HG02588 (cell line): ENCODE data around the gene SP1.
A peak's percentile ranks its signal among the peaks of the same experiment; 100 is the strongest.
"Not testable (repeated sequence)": the region's sequence is repeated elsewhere in the genome, so short reads cannot be mapped to it uniquely, and the experiment has no call there.

ENCODE experiments used
- ATAC-seq: cut with Tn5 transposase; IDR thresholded peaks from one replicate; pipeline ENCODE4 v1.9.1; 2021; ENCODE audit warnings: mild to moderate bottlenecking, moderate library complexity; ENCODE audit not compliant: unreplicated experiment

The SP1 gene

DNA sequence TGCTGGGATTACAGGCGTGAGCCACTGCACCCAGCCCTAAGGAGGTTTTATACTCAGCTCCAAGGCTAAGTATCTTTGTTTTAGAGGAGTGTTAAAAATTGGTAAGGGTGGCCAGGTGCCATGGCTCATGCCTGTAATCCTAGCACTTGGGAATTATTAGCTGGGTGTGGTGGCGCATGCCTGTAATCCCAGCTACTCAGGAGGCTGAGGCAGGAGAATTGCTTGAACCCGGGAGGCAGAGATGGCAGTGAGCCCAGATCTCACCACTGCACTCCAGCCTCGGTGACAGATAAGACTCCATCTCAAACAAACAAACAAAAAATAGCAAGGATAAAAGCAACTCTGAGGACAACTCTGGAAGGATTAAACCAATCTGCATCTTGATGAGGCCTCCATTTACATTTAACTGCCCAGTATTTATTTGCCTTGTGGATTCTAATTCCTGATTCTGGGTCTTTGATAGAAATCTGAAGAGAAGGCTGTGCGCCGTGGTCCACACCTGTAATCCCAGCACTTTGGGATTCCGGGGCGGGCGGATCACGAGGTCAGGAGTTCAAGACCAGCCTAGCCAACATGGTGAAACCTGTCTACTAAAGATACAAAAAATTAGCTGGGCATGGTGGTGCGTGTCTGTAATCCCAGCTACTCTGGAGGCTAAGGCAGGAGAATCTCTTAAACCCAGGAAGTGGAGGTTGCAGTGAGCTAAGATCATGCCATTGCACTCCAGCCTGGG is 64.8 kb downstream of the SP1 start:
- not testable (repeated sequence) for ATAC-seq

- no peak for ATAC-seq
Measured at GRCh38 chr12:53450936-53451335, 71.0 kb downstream of the SP1 start.

DNA sequence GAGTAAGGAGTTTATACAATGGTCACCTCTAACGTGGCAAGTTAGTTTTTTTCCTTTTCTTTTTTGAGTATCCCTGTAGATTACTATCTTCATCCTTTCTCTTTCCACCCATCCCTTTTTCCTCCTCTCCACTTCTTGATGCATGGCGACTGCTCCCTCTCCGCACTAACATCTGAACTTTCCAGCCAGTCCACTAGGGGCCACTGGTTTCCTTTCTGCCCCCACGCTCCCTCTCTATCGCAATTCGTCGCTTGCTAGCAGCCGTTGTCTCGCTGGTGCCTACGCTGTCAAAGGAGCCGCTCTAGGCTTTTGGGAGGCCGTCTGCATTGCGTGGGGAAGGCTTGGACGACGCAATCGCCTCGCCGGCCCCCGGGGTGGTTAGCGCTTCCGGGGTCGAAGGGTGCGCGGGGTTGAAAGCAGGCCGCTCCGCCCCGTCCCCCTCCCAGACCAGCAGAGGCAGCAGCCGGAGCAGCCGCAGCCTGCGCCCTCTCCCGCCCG is 71.7 kb downstream of the SP1 start, which contains the start of gene PCBP2:
PCBP2 (plus strand) TSS at position 442 of the 498 bp plus-strand sequence. CDS start 2,699 bp downstream, outside the sequence.
- ATAC-seq = peak; percentile 96

- ATAC-seq = peak; percentile 29
Measured at GRCh38 chr12:53452159-53453077, 72.4 kb downstream of the SP1 start.

DNA sequence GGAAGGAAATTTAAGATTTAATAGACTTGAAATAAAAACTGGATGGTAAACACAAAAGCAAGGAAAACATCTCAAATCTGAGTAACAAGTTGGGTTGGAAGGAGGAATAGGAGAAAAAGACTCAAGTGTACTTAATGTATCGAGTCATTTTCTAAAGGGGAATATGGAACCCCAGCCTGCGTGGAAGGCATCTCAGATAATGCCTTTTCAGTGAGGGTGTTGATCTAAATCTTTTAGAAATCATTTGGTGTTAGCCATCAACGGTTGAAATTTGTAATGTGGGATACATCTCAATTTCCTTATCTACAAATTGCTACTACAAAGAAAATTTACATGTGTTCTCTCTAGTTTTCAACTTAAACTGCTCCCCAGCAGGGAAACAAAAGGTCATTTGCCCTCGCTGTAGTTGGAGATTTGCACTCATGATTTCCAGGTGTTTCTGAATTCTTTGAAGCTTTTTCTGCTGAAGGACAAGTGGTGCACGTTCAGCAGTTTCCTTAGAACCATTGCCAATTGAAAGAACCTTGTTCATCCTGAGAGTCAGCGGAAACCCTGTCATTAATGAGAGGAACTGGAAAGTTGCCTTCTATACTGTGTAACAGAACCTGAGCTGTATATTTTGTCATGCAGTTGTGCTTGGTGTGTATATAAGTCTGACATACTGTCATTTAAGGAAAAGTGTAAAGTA is 74.1 kb downstream of the SP1 start:
- no peak for ATAC-seq

GRCh38 chr12:53454707-53455106 is 74.7 kb downstream of the SP1 start:
- ATAC-seq = no peak

GRCh38 chr12:53456654-53457366 is 76.8 kb downstream of the SP1 start:
- ATAC-seq = no peak

- no peak for ATAC-seq
Measured at GRCh38 chr12:53459097-53459496, 79.1 kb downstream of the SP1 start.

GRCh38 chr12:53461059-53461458 is 81.1 kb downstream of the SP1 start:
- no peak for ATAC-seq

- ATAC-seq = no peak
Measured at GRCh38 chr12:53461591-53461990, 81.6 kb downstream of the SP1 start.

- ATAC-seq = no peak
Measured at GRCh38 chr12:53462935-53463334, 83.0 kb downstream of the SP1 start.

DNA sequence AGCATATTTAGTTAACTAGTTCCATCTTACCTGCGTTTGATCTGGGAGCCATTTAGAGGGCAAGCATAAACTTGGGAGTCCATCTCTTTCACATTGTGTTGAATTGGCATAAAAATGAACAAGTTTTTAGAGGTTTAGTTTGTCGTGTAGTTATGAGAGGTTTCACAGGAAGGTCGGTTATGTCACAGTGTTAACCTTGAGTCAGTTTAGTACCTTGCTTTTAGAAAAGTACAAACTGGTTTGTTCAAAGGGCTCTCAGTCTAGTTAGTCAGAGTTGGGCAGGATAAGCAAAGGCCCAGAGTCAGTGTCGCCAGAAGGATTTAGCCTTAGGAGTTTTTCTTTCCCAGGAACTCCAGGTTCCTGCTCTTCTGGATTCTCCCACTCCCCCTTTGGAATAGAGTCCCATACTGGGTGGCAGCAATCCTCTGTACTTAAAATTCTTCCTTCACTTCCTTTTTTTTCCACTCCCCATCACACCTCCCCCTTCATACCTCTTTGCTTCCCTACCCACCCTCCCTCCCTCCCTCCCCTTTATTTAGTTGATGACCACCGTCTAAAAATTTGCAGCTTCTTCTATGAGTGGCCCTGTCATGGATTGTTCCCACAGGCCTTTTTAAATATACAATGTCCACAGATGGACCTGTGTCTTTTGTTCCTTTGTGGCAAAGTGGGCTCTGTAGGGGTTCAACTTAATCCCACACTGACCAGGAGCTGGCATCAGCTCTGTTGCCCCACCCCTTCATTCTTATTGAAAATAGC is 84.0 kb downstream of the SP1 start:
- ATAC-seq = no peak

- ATAC-seq = no peak
Measured at GRCh38 chr12:53464685-53465418, 84.9 kb downstream of the SP1 start.

GRCh38 chr12:53465679-53466078 is 85.7 kb downstream of the SP1 start:
- ATAC-seq = no peak
